GDM1 (cell line): ENCODE results near the gene BEST2.

ENCODE experiments used
- DNase-seq: peaks from one replicate; lab custom pipeline; 2025; lab: John Stamatoyannopoulos, UW

The BEST2 gene

DNA sequence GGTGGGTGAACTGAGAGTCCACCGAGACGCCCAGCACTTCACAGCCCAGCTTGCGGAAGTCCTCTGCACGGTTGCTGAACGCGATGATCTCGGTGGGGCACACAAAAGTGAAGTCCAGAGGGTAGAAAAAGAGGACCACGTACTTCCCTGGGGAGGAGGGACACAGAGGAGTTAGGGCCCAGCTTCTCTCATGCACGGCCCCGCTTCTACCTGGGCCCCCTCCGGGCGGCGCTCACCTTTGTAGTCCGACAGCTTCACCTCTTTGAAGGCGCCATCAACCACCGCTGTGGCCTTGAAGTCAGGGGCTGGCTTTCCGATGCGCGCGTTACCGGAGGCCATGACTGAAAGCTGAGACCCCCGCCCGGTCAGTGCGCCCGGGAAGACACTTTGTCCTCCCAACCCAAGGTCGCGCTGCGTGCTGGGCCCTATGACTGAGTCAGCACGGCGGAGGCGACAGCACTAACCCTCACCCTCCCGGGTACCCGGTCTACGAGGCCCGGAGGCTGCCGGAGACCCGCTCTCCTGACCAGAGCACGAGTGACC is 49.4 kb downstream of the BEST2 start:
- no peak for DNase-seq

DNA sequence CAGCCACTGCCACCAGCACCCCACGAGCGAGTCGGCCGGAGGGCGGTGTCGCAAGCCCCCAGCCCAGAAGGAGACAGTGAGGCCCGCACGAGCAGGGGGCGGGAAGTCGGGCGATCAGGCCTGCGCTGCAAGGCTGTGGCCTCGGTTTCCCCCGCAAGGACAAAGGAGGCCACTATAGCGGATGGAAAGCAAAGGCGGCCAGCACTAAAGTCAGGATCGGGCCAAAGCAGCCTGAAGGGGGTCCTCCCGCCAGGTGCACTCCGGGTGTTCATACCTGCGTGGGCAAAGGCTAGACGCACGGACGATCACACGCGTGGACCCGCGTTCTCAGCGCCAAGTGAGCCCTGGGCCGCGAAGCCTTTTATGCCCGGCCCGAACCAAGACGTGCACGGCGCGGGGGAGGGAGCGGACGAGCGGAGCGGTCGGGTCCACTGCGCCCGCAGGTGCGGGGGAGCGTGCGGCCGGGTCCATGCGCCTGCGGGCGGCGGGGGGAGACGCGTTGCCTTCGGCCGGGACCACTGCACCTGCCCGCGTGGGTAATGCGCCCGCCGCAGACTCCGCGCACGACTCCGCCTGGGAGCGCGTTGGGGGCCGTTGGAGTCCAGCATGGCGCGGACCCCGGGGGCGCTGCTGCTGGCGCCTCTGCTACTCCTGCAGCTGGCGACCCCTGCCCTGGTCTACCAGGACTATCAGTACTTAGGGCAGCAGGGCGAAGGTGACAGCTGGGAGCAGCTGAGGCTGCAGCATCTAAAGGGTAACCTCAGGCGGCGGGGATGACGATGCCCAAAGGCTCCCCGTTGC is 50.1 kb downstream of the BEST2 start, which contains the start of the genes PRDX2 and THSD8:
PRDX2 (minus strand) TSS at position 335 of the 801 bp plus-strand sequence. CDS start 539 bp downstream, outside the sequence.
THSD8 (plus strand) TSS at position 604 of the 801 bp plus-strand sequence; CDS start at position 607, 3 bp downstream.
- DNase-seq: no peak

DNA sequence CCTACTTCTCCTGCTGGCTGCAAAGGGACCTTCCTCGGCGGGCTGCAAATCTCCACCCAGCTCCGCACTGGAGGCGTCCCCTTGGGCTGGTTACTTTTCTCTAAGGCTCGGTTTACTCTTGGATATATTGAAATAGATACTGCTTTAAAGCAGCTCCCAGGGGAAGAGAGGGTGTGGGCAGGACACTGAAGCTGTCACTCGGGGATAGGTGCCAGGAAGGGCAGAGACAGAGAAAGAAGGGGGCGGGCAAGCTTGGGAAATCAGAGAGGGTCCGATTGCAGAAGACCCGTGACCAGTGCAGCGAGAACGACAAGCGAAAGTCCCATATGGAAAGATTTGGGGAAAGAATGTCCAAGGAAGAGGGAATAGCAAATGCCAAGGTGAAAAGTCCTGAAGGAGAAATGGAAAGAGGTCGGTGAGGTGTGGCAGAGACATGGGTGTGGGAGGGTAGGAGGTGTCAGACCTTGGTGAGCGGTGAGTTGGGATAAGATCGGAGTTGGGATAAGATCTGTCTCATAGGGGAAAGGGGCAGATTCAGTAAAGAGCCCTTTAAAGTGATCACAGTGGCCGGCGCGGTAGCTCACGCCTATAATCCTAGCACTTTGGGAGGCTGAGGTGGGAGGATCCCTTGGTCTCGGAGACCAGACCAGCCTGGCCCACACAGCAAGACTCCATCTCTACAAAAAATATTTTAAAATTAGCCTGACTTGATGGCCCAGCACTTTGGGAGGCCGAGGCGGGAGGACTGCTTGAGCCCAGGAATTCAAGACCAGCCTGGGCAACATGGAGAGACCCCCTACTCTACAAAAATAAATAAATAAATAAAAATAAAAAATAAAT is 50.9 kb downstream of the BEST2 start:
- DNase-seq: no peak

DNA sequence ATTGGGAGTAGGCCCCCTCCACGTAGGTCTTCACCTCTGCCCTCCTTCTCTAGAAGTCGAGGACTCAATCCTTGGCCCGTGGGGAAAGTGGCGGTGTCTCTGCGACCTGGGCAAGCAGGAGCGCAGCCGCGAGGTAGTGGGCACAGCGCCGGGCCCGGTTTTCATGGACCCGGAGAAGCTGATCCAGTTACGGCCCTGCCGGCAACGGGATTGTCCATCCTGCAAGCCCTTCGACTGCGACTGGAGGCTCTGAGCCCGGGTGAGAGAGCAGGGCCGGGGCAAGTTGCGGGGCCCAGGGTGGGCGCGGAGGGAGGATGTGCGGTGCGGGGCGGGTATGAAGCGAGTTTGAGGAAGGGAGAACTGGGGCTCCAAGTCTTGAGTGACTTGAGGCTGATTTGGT is 52.5 kb downstream of the BEST2 start:
- no peak for DNase-seq

DNA sequence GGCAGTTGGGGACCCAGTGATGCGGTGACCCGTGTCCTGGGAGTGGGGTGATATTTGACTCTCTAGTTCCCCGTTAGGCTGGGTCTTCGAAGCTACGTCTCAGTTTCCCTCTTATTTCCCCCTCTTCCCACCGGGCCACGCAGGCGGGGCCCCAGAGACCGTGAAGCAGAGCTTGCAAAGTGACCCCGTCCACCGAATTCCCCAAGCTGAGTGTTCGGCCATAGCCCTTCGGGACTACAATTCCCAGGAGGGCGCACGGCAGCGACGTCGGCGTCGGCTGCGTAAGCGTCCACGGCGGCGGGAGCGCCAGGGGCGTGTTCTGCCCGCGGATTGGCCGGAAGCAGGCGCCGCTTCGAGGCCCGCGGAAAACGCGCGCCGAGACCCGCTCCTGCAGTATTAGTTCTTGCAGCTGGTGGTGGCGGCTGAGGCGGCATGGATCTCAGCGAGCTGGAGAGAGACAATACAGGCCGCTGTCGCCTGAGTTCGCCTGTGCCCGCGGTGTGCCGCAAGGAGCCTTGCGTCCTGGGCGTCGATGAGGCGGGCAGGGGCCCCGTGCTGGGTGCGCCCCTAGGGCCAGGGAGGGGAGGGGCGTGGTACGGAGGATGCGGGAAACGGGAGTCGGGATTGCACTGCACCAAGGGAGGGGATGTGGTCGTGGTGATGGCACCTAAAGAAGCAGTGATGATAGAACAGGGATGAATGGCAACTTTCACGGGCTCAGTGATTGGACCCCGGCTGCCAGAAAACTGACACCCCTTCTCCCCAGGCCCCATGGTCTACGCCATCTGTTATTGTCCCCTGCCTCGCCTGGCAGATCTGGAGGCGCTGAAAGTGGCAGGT is 54.9 kb downstream of the BEST2 start, which contains the start of gene RNASEH2A:
RNASEH2A (plus strand) TSS at position 343 of the 840 bp plus-strand sequence; CDS start at position 433, 90 bp downstream.
- DNase-seq: peak; percentile 82
